PFSK-1 (cell line): ENCODE data around the gene TPPP.

Experiments used
- FOXP2 ChIP-seq: optimal IDR thresholded peaks from 2 replicates; pipeline ENCODE3; 2011; ENCODE audit warnings: borderline replicate concordance, control low read depth, inconsistent platforms; ENCODE audit not compliant: insufficient read depth; ENCODE audit errors: extremely low read length, extremely low read depth
- POLR2AphosphoS5 ChIP-seq: IDR thresholded peaks from 2 replicates; pipeline ENCODE4 v1.6.1; 2012; ENCODE audit warnings: low read depth, mild to moderate bottlenecking, control low read depth, low read length, moderate library complexity
- REST ChIP-seq, 2 experiments: IDR thresholded peaks; 2 replicates each; pipeline versions ENCODE4 v1.6.1 to v1.8.0; 2011 to 2012; ENCODE audit warnings: low read depth in 2 of 2, low read length in 2 of 2, control low read depth in 1 of 2, inconsistent platforms in 1 of 2, mild to moderate bottlenecking in 1 of 2, moderate library complexity in 1 of 2; ENCODE audit not compliant: insufficient read depth in 1 of 2
- SIN3A ChIP-seq: IDR thresholded peaks from 2 replicates; pipeline ENCODE4 v1.6.1; 2012; ENCODE audit warnings: mild to moderate bottlenecking, low read length, moderate library complexity, borderline replicate concordance; ENCODE audit not compliant: insufficient read depth
- TAF1 ChIP-seq: IDR thresholded peaks from 2 replicates; pipeline ENCODE4 v1.6.1; 2012; ENCODE audit warnings: low read length, control low read depth, borderline replicate concordance; ENCODE audit not compliant: insufficient read depth

The TPPP gene

GRCh38 chr5:673161-673830, 19.9 kb downstream of the TPPP start:
- TF ChIP-seq POLR2AphosphoS5 (no peak), FOXP2 (no peak), SIN3A (no peak), REST (IDR thresholded peaks at IDR 0.05; ENCODE audit: insufficient read depth in 1 of 2, low read depth in 2 of 2, low read length in 2 of 2) (no peak), TAF1 (no peak)

- TF ChIP-seq TAF1: no peak
- TF ChIP-seq POLR2AphosphoS5: no peak
- TF ChIP-seq REST (IDR thresholded peaks at IDR 0.05; ENCODE audit: insufficient read depth in 1 of 2, low read depth in 2 of 2, low read length in 2 of 2): no peak
- no peak for TF ChIP-seq SIN3A
- no peak for TF ChIP-seq FOXP2
Measured at GRCh38 chr5:672329-673160, 20.6 kb downstream of the TPPP start.

GRCh38 chr5:671459-672328, 21.5 kb downstream of the TPPP start:
- no peak for TF ChIP-seq SIN3A
- TF ChIP-seq FOXP2: no peak
- no peak for TF ChIP-seq POLR2AphosphoS5
- TF ChIP-seq REST (IDR thresholded peaks at IDR 0.05; ENCODE audit: insufficient read depth in 1 of 2, low read depth in 2 of 2, low read length in 2 of 2): no peak
- TF ChIP-seq TAF1: no peak

GRCh38 chr5:670396-671270, 22.5 kb downstream of the TPPP start:
- TF ChIP-seq FOXP2: no peak
- no peak for TF ChIP-seq POLR2AphosphoS5
- no peak for TF ChIP-seq TAF1
- no peak for TF ChIP-seq REST (IDR thresholded peaks at IDR 0.05; ENCODE audit: insufficient read depth in 1 of 2, low read depth in 2 of 2, low read length in 2 of 2)
- no peak for TF ChIP-seq SIN3A
